ENCODE data around the gene RAPH1.
"Not testable (repeated sequence)": the region's sequence is repeated elsewhere in the genome, so short reads cannot be mapped to it uniquely, and the experiment has no call there.

Gene RAPH1

DNA sequence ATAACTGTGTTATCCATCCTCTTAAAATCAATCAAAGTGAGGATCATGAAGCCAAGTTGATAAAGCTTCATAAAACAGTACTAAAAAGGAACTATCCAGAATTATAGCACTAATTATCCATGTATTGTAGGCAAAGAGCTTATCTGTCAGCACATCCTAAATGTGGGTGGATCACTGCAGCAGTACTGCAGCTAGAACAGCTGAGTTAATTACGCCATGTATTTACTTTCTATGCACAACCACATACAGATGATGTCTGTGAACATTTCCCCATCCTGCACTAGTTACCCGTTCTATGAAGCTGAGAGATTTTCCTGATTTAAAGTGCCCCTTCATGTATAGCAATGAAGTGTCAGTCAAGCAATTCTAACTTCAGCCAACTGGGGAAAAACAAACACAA lies 96.6 kb downstream of the RAPH1 start:
- no peak overlapping the region for H3K4me3 ChIP-seq (ENCODE audit: low read length)
- no CpG with 5 or more reads among the region's 2 CpGs for WGBS (ENCODE audit: insufficient coverage, insufficient read length)
- H3K4me1 ChIP-seq (ENCODE audit: control insufficient read depth, insufficient read depth, low read length), result peaks cover 2% of the 10 kb centered on the region; the same call in 1 of the 2 replicates
- peaks cover 10% of the 10 kb centered on the region; the same call in 1 of the 2 replicates for H3K36me3 ChIP-seq (ENCODE audit: control insufficient read depth, insufficient read depth, low read length)
- H3K27ac ChIP-seq (ENCODE audit: low read length), result no peak overlapping the region
- no peak for DNase-seq (ENCODE audit: low read depth, low spot score)
- no peaks in the 10 kb centered on the region for H3K27me3 ChIP-seq (ENCODE audit: control insufficient read depth, insufficient read depth, low read length)
- no peaks in the 10 kb centered on the region for H3K9me3 ChIP-seq (ENCODE audit: control insufficient read depth, insufficient read depth, low read length)

DNA sequence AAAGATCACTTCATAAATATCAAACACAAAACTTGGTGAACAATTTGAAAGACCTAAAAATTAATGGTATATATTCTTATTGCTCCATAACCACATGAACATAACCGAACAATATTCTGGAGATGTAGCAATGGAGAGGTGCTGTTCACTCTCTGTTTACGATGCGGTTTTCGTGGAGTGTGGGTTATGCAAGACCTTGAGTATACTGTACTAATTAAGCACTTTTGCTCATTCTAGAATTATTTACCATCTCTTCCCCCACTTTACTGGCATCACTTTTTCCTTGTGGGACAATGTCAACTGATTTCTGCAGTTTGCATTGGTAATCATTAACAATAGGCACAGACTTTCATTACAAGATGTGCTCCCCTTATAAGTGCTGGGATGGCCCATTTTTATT lies 97.6 kb downstream of the RAPH1 start:
- Histone ChIP-seq H3K36me3 (ENCODE audit: control insufficient read depth, insufficient read depth, low read length) (peaks cover 10% of the 10 kb centered on the region; the same call in 1 of the 2 replicates), H3K27me3 (ENCODE audit: control insufficient read depth, insufficient read depth, low read length) (no peaks in the 10 kb centered on the region), H3K9me3 (ENCODE audit: control insufficient read depth, insufficient read depth, low read length) (no peaks in the 10 kb centered on the region), H3K4me3 (ENCODE audit: low read length) (no peak overlapping the region), H3K4me1 (ENCODE audit: control insufficient read depth, insufficient read depth, low read length) (peaks cover 2% of the 10 kb centered on the region; the same call in 1 of the 2 replicates), H3K27ac (ENCODE audit: low read length) (no peak overlapping the region)
- no CpG with 5 or more reads among the region's 4 CpGs for WGBS (ENCODE audit: insufficient coverage, insufficient read length)
- no peak for DNase-seq (ENCODE audit: low read depth, low spot score)

DNA sequence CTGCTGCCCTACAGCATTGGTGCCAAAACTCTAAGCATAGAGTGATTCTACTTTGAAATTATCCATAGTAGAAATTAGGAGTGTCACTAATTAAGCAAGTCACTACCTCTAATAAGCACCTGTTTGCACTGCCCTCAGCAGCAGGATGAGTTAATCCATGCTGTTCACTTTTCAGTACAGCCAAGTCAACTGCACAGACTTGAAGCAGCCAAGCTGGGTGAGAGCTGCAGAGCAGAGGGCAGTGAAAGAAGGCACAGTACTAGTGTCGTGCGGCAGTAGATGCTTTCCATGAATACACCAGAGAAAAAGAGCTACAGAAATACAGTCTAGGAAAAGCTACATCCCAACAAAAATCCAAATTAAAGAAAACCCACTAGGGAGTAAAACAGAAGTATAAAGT lies 98.6 kb downstream of the RAPH1 start:
- Histone ChIP-seq H3K9me3 (ENCODE audit: control insufficient read depth, insufficient read depth, low read length) (no peaks in the 10 kb centered on the region), H3K27ac (ENCODE audit: low read length) (no peak overlapping the region), H3K36me3 (ENCODE audit: control insufficient read depth, insufficient read depth, low read length) (peaks cover 5% of the 10 kb centered on the region; the same call in 1 of the 2 replicates), H3K4me1 (ENCODE audit: control insufficient read depth, insufficient read depth, low read length) (peaks cover 2% of the 10 kb centered on the region; the same call in 1 of the 2 replicates), H3K27me3 (ENCODE audit: control insufficient read depth, insufficient read depth, low read length) (no peaks in the 10 kb centered on the region), H3K4me3 (ENCODE audit: low read length) (no peak overlapping the region)
- WGBS (ENCODE audit: insufficient coverage, insufficient read length), result no CpG with 5 or more reads among the region's 2 CpGs
- DNase-seq (ENCODE audit: low read depth, low spot score), result no peak

DNA sequence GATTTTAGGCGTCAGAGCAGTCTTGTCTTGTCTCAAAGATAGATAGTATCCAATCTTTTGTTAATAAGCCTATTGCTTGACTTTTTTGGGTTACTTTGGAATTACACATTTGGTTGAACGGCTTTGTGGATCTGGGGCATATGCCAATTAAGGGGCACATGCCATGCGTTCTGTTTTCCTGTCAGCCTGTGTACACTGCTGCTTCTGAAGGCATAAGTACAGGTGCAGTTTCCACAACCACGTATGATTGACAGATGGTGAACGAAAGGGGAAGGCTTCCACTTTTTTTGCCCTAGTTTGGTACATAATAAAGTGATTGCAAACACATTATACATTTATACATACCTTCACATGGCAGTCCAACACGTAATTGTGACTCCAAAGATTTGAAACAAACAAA lies 102.3 kb downstream of the RAPH1 start:
- no peak overlapping the region for H3K27ac ChIP-seq (ENCODE audit: low read length)
- H3K9me3 ChIP-seq (ENCODE audit: control insufficient read depth, insufficient read depth, low read length), result no peaks in the 10 kb centered on the region

DNA sequence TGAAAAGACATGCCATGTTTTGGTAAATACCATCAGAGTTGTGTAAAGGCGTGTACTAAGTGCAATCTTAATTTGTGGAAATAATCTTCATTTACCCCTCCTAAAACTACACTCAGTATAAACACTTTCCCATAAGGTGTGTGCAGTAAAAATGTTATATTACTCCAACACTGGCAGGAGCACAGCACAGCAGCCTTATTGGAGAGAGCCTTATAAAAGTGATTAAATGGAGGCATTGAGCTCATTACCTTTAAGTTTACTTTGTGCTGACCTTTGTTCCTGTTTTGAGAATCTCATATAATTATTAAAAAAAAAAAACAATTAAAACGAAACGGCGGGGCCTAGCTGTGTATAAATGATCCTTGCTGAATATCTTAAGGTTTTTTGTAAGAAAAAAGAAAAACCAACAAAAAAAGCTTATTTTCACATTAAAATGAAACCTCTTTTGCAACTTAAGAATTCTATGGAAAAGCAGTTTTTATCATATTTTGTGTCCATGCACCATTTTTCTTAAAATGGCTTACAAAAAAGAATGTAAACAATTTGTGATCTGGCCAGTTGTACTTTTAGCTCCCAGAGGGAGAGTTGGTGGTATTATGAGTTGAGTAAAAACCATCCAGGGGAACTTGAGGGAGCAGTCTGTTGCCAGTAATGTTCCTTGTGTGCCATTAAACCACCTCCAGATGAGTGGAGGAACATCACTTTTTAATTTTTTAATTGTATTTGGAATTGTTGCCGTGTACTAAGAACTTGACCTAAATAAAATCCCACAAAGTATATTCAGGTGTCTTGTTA lies 103.5 kb downstream of the RAPH1 start:
- H3K27me3 ChIP-seq (ENCODE audit: control insufficient read depth, insufficient read depth, low read length), result no peaks in the 10 kb centered on the region
- no peak for DNase-seq (ENCODE audit: low read depth, low spot score)
- no peaks in the 10 kb centered on the region for H3K4me1 ChIP-seq (ENCODE audit: control insufficient read depth, insufficient read depth, low read length)
- H3K27ac ChIP-seq (ENCODE audit: low read length), result no peak overlapping the region
- no peaks in the 10 kb centered on the region for H3K9me3 ChIP-seq (ENCODE audit: control insufficient read depth, insufficient read depth, low read length)
- 0 out of 2 replicates have a peak, but pooled peaks cover 2% of the 10 kb centered on the region for H3K36me3 ChIP-seq (ENCODE audit: control insufficient read depth, insufficient read depth, low read length)
- no CpG with 5 or more reads among the region's 5 CpGs for WGBS (ENCODE audit: insufficient coverage, insufficient read length)
- no peak overlapping the region for H3K4me3 ChIP-seq (ENCODE audit: low read length)

More for the DNA sequence above, 102.3 kb downstream of the RAPH1 start:
- Histone ChIP-seq H3K4me3 (ENCODE audit: low read length) (no peak overlapping the region), H3K4me1 (ENCODE audit: control insufficient read depth, insufficient read depth, low read length) (no peaks in the 10 kb centered on the region), H3K36me3 (ENCODE audit: control insufficient read depth, insufficient read depth, low read length) (peaks cover 1% of the 10 kb centered on the region; the same call in 1 of the 2 replicates), H3K27me3 (ENCODE audit: control insufficient read depth, insufficient read depth, low read length) (no peaks in the 10 kb centered on the region)
- no peak for DNase-seq (ENCODE audit: low read depth, low spot score)
- no CpG with 5 or more reads among the region's 6 CpGs for WGBS (ENCODE audit: insufficient coverage, insufficient read length)

DNA sequence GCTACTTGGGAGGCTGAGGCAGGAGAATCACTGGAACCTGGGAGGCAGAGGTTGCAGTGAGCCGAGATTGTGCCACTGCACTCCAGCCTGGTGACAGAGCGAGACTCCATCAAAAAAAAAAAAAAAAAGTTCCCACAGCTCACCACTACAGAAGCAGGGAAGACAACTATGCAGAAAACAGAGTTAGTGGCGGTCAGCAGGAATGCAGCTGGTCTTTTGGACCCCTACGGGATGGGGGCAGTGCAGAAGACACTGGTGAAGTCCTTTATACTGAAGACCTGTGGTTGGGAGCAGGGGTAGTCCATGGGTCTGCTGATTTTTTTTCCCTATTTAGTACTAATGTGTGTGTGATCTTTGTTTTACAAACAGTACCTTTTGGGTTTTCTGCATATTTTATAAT lies 105.5 kb downstream of the RAPH1 start:
- WGBS (ENCODE audit: insufficient coverage, insufficient read length), result no CpG with 5 or more reads among the region's 4 CpGs
- not testable (repeated sequence) for H3K27me3 ChIP-seq (ENCODE audit: control insufficient read depth, insufficient read depth, low read length); DNase-seq (ENCODE audit: low read depth, low spot score); H3K4me3 ChIP-seq (ENCODE audit: low read length); H3K9me3 ChIP-seq (ENCODE audit: control insufficient read depth, insufficient read depth, low read length); H3K27ac ChIP-seq (ENCODE audit: low read length); H3K4me1 ChIP-seq (ENCODE audit: control insufficient read depth, insufficient read depth, low read length); H3K36me3 ChIP-seq (ENCODE audit: control insufficient read depth, insufficient read depth, low read length)

DNA sequence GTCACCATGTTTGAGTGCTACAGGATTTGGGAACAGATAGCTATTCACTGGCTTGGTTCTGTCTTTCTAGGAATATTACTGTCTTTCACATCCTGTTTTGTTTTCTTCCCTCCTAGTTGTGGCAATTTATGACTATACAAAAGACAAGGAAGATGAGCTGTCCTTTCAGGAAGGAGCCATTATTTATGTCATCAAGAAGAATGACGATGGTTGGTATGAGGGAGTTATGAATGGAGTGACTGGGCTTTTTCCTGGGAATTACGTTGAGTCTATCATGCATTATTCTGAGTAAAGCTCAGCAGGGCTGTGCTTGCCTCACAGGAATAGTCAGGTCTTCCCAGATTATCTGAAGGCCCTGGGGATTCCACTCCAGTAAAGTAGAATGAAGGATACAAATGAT lies 108.0 kb downstream of the RAPH1 start:
- H3K27ac ChIP-seq (ENCODE audit: low read length), result no peak overlapping the region
- H3K36me3 ChIP-seq (ENCODE audit: control insufficient read depth, insufficient read depth, low read length), result 0 out of 2 replicates have a peak, but pooled peaks cover 2% of the 10 kb centered on the region
- H3K27me3 ChIP-seq (ENCODE audit: control insufficient read depth, insufficient read depth, low read length), result no peaks in the 10 kb centered on the region
- no peaks in the 10 kb centered on the region for H3K4me1 ChIP-seq (ENCODE audit: control insufficient read depth, insufficient read depth, low read length)
- no peak overlapping the region for H3K4me3 ChIP-seq (ENCODE audit: low read length)
- no CpG with 5 or more reads among the region's 2 CpGs for WGBS (ENCODE audit: insufficient coverage, insufficient read length)
- no peak for DNase-seq (ENCODE audit: low read depth, low spot score)
- no peaks in the 10 kb centered on the region for H3K9me3 ChIP-seq (ENCODE audit: control insufficient read depth, insufficient read depth, low read length)

DNA sequence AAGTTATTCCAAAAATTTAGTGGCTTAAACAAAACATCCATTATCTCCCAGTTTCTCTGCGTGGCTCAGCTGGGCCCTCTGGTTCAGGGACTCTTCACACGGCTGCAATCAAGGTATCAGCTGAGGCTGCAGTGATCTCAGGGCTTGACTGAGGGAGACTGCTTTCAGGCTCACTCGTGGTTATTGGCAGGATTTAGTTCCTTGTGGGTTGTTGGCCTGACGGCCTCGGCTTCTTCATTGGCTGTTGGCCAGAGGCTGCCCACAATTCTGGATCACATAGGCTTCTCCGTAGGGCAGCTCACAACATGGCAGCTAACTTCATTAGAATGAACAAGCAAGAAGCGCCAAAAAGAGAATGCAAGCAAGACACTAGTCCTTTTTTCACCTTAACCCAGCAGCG lies 116.8 kb downstream of the RAPH1 start:
- H3K27me3 ChIP-seq (ENCODE audit: control insufficient read depth, insufficient read depth, low read length), result no peaks in the 10 kb centered on the region
- peaks cover 2% of the 10 kb centered on the region; the same call in 1 of the 2 replicates for H3K36me3 ChIP-seq (ENCODE audit: control insufficient read depth, insufficient read depth, low read length)
- H3K9me3 ChIP-seq (ENCODE audit: control insufficient read depth, insufficient read depth, low read length), result no peaks in the 10 kb centered on the region
- no peak overlapping the region for H3K27ac ChIP-seq (ENCODE audit: low read length)
- H3K4me1 ChIP-seq (ENCODE audit: control insufficient read depth, insufficient read depth, low read length), result no peaks in the 10 kb centered on the region
- no peak overlapping the region for H3K4me3 ChIP-seq (ENCODE audit: low read length)
- no peak for DNase-seq (ENCODE audit: low read depth, low spot score)
- WGBS (ENCODE audit: insufficient coverage, insufficient read length), result no CpG with 5 or more reads among the region's 8 CpGs

DNA sequence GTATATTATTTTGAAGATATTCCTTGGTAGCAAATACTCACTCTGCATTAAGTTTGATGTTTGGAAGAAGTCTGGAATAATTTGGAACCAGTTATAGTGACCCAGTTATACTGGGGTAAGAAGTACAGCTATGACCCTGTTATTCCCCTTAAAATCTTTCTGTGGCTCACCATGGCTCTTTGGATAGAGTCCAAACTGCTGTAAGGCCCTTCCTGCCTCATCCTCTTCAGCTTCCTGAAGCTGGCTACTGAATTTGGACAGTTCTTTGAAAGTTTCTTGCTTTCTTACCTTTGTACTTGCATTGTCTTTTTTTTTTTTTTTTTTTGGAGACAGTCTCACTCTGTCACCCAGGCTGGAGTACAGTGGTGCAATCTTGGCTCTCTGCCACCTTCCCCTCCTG lies 121.3 kb downstream of the RAPH1 start:
- no peaks in the 10 kb centered on the region for H3K4me1 ChIP-seq (ENCODE audit: control insufficient read depth, insufficient read depth, low read length)
- no peak overlapping the region for H3K4me3 ChIP-seq (ENCODE audit: low read length)
- peaks cover 2% of the 10 kb centered on the region; the same call in 1 of the 2 replicates for H3K36me3 ChIP-seq (ENCODE audit: control insufficient read depth, insufficient read depth, low read length)
- H3K27me3 ChIP-seq (ENCODE audit: control insufficient read depth, insufficient read depth, low read length), result no peaks in the 10 kb centered on the region
- H3K27ac ChIP-seq (ENCODE audit: low read length), result no peak overlapping the region
- no peaks in the 10 kb centered on the region for H3K9me3 ChIP-seq (ENCODE audit: control insufficient read depth, insufficient read depth, low read length)
- DNase-seq (ENCODE audit: low read depth, low spot score), result no peak

DNA sequence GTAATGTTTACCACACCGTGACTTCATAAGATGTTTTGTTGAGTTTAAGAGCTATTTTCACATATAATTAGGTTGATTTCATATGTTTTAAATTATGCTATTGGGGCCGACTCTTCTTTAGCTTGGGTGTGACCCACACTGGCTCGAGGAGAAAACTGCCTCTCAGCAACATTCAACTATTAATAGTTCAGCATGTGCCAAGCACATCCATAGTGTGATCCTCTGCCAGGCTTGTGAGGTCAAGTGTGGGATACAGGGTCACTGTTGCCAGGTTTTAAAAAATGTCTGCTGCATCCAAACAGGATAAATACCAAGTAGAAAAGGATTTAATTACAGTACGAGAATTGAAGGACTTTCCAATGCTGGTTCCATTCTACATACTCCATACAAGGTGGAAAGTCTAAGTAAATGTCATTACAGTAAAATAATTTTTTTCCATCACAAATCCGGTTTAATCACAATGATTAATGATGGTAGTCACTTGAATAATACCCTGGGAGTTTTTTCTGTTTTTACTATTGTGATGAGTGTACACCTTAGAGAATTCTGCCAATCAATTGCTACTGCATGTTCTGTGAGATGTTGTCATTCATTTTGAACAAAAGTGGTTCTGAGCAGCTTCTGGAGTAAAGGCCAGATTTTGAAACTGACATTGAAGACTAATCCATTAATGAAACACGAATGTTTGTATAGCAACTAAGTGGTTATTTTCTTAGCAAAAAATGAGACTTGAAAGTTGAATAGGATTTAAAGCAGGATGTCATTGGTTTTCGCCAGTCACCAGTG lies 122.4 kb downstream of the RAPH1 start:
- Histone ChIP-seq H3K9me3 (ENCODE audit: control insufficient read depth, insufficient read depth, low read length) (no peaks in the 10 kb centered on the region), H3K4me3 (ENCODE audit: low read length) (no peak overlapping the region), H3K36me3 (ENCODE audit: control insufficient read depth, insufficient read depth, low read length) (no peaks in the 10 kb centered on the region; the same call in 1 of the 2 replicates), H3K4me1 (ENCODE audit: control insufficient read depth, insufficient read depth, low read length) (no peaks in the 10 kb centered on the region), H3K27ac (ENCODE audit: low read length) (no peak overlapping the region), H3K27me3 (ENCODE audit: control insufficient read depth, insufficient read depth, low read length) (no peaks in the 10 kb centered on the region)
- no CpG with 5 or more reads among the region's 7 CpGs for WGBS (ENCODE audit: insufficient coverage, insufficient read length)
- no peak for DNase-seq (ENCODE audit: low read depth, low spot score)
